ENCODE data around the gene CNFN. TPM values are rescaled to one million over a fixed set of nuclear protein-coding genes. Genes with fewer than 3 reads are reported as not detected.

The CNFN gene
- total and polyA plus RNA-seq, 7 donors: 0.24 to 1.0 (median 0.84) TPM; not detected in 4

- H3K27me3 ChIP-seq (ENCODE audit: insufficient read depth in 3 of 3, low read length in 2 of 3): no peaks in the 10 kb centered on the region
- H3K36me3 ChIP-seq (ENCODE audit: insufficient read depth in 1 of 2, low read depth in 1 of 2): peaks cover 3 to 83% of the 10 kb centered on the region in 2 donors
- H3K9me3 ChIP-seq: no peaks in the 10 kb centered on the region
- H3K4me1 ChIP-seq: no peaks in the 10 kb centered on the region
- TF ChIP-seq, protein P1, sequence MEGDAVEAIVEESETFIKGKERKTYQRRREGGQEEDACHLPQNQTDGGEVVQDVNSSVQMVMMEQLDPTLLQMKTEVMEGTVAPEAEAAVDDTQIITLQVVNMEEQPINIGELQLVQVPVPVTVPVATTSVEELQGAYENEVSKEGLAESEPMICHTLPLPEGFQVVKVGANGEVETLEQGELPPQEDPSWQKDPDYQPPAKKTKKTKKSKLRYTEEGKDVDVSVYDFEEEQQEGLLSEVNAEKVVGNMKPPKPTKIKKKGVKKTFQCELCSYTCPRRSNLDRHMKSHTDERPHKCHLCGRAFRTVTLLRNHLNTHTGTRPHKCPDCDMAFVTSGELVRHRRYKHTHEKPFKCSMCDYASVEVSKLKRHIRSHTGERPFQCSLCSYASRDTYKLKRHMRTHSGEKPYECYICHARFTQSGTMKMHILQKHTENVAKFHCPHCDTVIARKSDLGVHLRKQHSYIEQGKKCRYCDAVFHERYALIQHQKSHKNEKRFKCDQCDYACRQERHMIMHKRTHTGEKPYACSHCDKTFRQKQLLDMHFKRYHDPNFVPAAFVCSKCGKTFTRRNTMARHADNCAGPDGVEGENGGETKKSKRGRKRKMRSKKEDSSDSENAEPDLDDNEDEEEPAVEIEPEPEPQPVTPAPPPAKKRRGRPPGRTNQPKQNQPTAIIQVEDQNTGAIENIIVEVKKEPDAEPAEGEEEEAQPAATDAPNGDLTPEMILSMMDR (IDR thresholded peaks at IDR 0.05): no peak
- ATAC-seq (no peak), DNase-seq (no peak)
- intact Hi-C loops (cut with DNase I): no loop called here
- no peak overlapping the region for H3K4me3 ChIP-seq
- WGBS, 3 donors: 92 to 94% (median 93%) methylated on average over 28 to 29 of the region's 29 CpGs
- H3K27ac ChIP-seq: no peak overlapping the region
These were observed 36.6 kb downstream of the CNFN start for GRCh38 chr19:42353341-42354015.

GRCh38 chr19:42352301-42353259 is 37.5 kb downstream of the CNFN start:
- WGBS, 3 donors: 85 to 87% (median 86%) methylated on average over 28 to 31 of the region's 31 CpGs
- intact Hi-C loops (cut with DNase I): no loop called here
- ATAC-seq: no peak
- Histone ChIP-seq H3K4me1 (no peaks in the 10 kb centered on the region), H3K27ac (no peak overlapping the region), H3K4me3 (no peak overlapping the region), H3K27me3 (ENCODE audit: insufficient read depth in 3 of 3, low read length in 2 of 3) (no peaks in the 10 kb centered on the region), H3K9me3 (no peaks in the 10 kb centered on the region), H3K36me3 (ENCODE audit: insufficient read depth in 1 of 2, low read depth in 1 of 2) (peaks cover 3 to 83% of the 10 kb centered on the region in 2 donors)
- TF ChIP-seq, protein P1 (IDR thresholded peaks at IDR 0.05): no peak
- DNase-seq: no peak

GRCh38 chr19:42351079-42351735 is 38.9 kb downstream of the CNFN start:
- WGBS, 3 donors: 88 to 91% (median 89%) methylated on average over 18 to 21 of the region's 21 CpGs
- intact Hi-C loops (cut with DNase I): no loop called here
- ATAC-seq (no peak), DNase-seq (no peak)
- H3K4me3 ChIP-seq: no peak overlapping the region
- TF ChIP-seq, protein P1 (IDR thresholded peaks at IDR 0.05): no peak
- no peaks in the 10 kb centered on the region for H3K4me1 ChIP-seq
- no peaks in the 10 kb centered on the region for H3K27me3 ChIP-seq (ENCODE audit: insufficient read depth in 3 of 3, low read length in 2 of 3)
- no peaks in the 10 kb centered on the region for H3K9me3 ChIP-seq
- H3K36me3 ChIP-seq (ENCODE audit: insufficient read depth in 1 of 2, low read depth in 1 of 2): peaks cover 0 to 74% of the 10 kb centered on the region in 2 donors
- H3K27ac ChIP-seq: no peak overlapping the region

- H3K36me3 ChIP-seq (ENCODE audit: insufficient read depth in 1 of 2, low read depth in 1 of 2): peaks cover 0 to 71% of the 10 kb centered on the region in 2 donors
- H3K4me3 ChIP-seq: no peak overlapping the region
- TF ChIP-seq, protein P1 (IDR thresholded peaks at IDR 0.05): no peak
- WGBS, 3 donors: 86 to 90% (median 89%) methylated on average over 3 of the region's 3 CpGs
- no peak overlapping the region for H3K27ac ChIP-seq
- intact Hi-C loops (cut with DNase I): no loop called here
- peaks cover 2% of the 10 kb centered on the region for H3K4me1 ChIP-seq
- no peaks in the 10 kb centered on the region for H3K9me3 ChIP-seq
- H3K27me3 ChIP-seq (ENCODE audit: insufficient read depth in 3 of 3, low read length in 2 of 3): no peaks in the 10 kb centered on the region
- DNase-seq (no peak), ATAC-seq (no peak)
These were observed 39.7 kb downstream of the CNFN start for GRCh38 chr19:42350417-42350816.
